ENCODE data around the gene NTSR2. TPM values are rescaled to one million over a fixed set of nuclear protein-coding genes. Genes with fewer than 3 reads are reported as not detected.

The NTSR2 gene
- total and polyA plus RNA-seq, 2 of the 8 experiments (the other 6 are each of a cell fraction or from before 2014, with no cell fraction given) = 0.05 TPM; not detected in 1

DNA sequence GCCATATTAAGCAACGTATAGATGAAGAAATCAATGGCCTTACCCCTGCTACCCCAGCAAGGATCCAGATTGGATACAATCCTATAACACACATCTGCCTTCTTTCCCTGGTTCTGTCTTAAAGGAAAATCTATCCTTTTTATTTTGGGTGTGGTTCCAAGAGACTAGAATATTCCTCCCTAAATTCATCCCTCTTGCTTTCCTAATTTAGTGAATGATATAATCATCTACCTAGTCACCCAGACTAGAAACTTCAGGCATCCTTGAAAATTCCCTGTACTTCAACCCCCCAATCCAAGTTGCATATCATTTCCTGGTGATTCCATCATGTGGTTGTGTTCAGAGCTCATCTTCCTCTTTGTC lies 41.3 kb upstream of the NTSR2 start (continued):
- no peak for TF ChIP-seq KDM5A (IDR thresholded peaks at IDR 0.05; ENCODE audit: low read length)
- TF ChIP-seq FOSL1 (IDR thresholded peaks at IDR 0.05; ENCODE audit: insufficient read depth, low read depth, low read length) = no peak
- no peak for TF ChIP-seq SRF (IDR thresholded peaks at IDR 0.05; ENCODE audit: low read depth, low read length)
- no peak for TF ChIP-seq CHD2 (IDR thresholded peaks at IDR 0.05; ENCODE audit: low read length)
